Mesendoderm (in vitro differentiated cells): Measurements from ENCODE around the gene SOST.
"Not testable (repeated sequence)": the region's sequence is repeated elsewhere in the genome, so short reads cannot be mapped to it uniquely, and the experiment has no call there.

Source experiments
- DNase-seq: peaks from one replicate; pipeline ENCODE4 v3.0.0; 2013
- H2AK5ac ChIP-seq: 2 replicates; pipeline ENCODE4 v1.6.1; 2013; ENCODE audit warnings: low read length, inconsistent platforms
- H2BK120ac ChIP-seq: 2 replicates; pipeline ENCODE4 v1.6.1; 2013; ENCODE audit warnings: low read depth, mild to moderate bottlenecking, low read length, moderate library complexity, mixed read lengths
- H2BK15ac ChIP-seq: replicated peaks from 2 replicates; pipeline ENCODE4 v1.6.1; 2013; ENCODE audit warnings: low read depth, mild to moderate bottlenecking, moderate library complexity
- H2BK5ac ChIP-seq: 2 replicates; pipeline ENCODE4 v1.6.1; 2013; ENCODE audit warnings: low read length, inconsistent platforms
- H3K18ac ChIP-seq: 2 replicates; pipeline ENCODE4 v1.6.1; 2013; ENCODE audit warnings: mild to moderate bottlenecking, low read length, mixed read lengths
- H3K23ac ChIP-seq: one replicate; pipeline ENCODE4 v1.6.1; 2013; ENCODE audit warnings: low read length
- H3K27ac ChIP-seq: 2 replicates; pipeline ENCODE4 v1.5.1; 2013; ENCODE audit warnings: low read depth, mild to moderate bottlenecking, inconsistent platforms, low read length, moderate library complexity
- H3K27me3 ChIP-seq: 2 replicates; pipeline ENCODE4 v1.6.1; 2013; ENCODE audit warnings: low read length, control low read depth, mild to moderate bottlenecking, inconsistent platforms; ENCODE audit not compliant: insufficient read depth, poor library complexity
- H3K36me3 ChIP-seq: 2 replicates; pipeline ENCODE4 v1.6.1; 2013; ENCODE audit warnings: low read length, inconsistent platforms; ENCODE audit not compliant: control insufficient read depth, insufficient read depth
- H3K4ac ChIP-seq: one replicate; pipeline ENCODE4 v1.6.1; 2013; ENCODE audit warnings: low read depth, mild to moderate bottlenecking, low read length, moderate library complexity
- H3K4me1 ChIP-seq: 2 replicates; pipeline ENCODE4 v1.6.1; 2013; ENCODE audit warnings: low read depth, low read length, inconsistent platforms; ENCODE audit not compliant: control insufficient read depth
- H3K4me2 ChIP-seq: 2 replicates; pipeline ENCODE4 v1.6.1; 2013; ENCODE audit warnings: low read length
- H3K4me3 ChIP-seq: 2 replicates; pipeline ENCODE4 v1.5.1; 2013; ENCODE audit warnings: mild to moderate bottlenecking, low read length
- H3K56ac ChIP-seq: one replicate; pipeline ENCODE4 v1.6.1; 2013; ENCODE audit warnings: low read length
- H3K79me1 ChIP-seq: 2 replicates; pipeline ENCODE4 v1.6.1; 2013; ENCODE audit warnings: low read length, inconsistent platforms
- H3K79me2 ChIP-seq: 2 replicates; pipeline ENCODE4 v1.6.1; 2013; ENCODE audit warnings: mild to moderate bottlenecking, low read length; ENCODE audit not compliant: control insufficient read depth, insufficient read depth
- H3K9ac ChIP-seq: 2 replicates; pipeline ENCODE4 v1.6.1; 2013; ENCODE audit warnings: low read length, inconsistent platforms
- H4K5ac ChIP-seq: one replicate; pipeline ENCODE4 v1.6.1; 2013; ENCODE audit warnings: low read length
- H4K8ac ChIP-seq: one replicate; pipeline ENCODE4 v1.6.1; 2013; ENCODE audit warnings: low read depth, mild to moderate bottlenecking, control low read depth, low read length, moderate library complexity
- WGBS: extraction: QIAGEN DNeasy Blood & Tissue Kit; methylation state at CpG from one replicate; pipeline ENCODE4 v1.1.7; 2013; ENCODE audit warnings: low lambda C conversion rate, missing lambda C conversion rate; ENCODE audit not compliant: insufficient coverage; ENCODE audit errors: extremely low coverage; 5-methylcytosine and 5-hydroxymethylcytosine counted together

Gene SOST

DNA sequence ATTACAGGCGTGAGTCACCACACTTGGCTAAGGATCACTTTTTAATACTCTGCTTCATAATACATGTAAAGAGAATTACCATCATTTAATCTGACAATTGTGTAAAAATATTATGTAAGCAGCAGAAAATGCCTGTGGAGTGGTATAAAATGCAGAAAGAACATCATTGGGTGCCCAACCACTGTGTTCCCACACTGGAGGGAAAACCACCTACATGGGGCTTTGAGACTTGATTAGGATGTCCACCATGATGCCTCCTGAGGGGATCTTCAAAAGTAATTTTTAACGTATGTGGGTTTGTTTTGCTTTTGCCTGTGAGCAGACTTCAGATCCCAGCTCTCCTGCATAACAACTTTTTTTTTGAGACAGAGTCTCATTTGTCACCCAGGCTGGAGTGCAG lies 40.5 kb upstream of the SOST start:
- no peak overlapping the region for H3K27ac ChIP-seq
- no peak overlapping the region for H3K4ac ChIP-seq
- H3K27me3 ChIP-seq = no peaks in the 10 kb centered on the region
- H3K36me3 ChIP-seq = no peaks in the 10 kb centered on the region
- no peak overlapping the region for H4K5ac ChIP-seq
- no peak overlapping the region for H3K23ac ChIP-seq
- no CpG with 5 or more reads among the region's 2 CpGs for WGBS
- H2BK120ac ChIP-seq = no peak overlapping the region
- H3K4me2 ChIP-seq = no peak overlapping the region
- H3K4me1 ChIP-seq = no peaks in the 10 kb centered on the region
- no peak overlapping the region for H4K8ac ChIP-seq
- H2BK15ac ChIP-seq = no peak overlapping the region
- no peak overlapping the region for H2AK5ac ChIP-seq
- no peaks in the 10 kb centered on the region for H3K79me2 ChIP-seq
- H3K56ac ChIP-seq = no peak overlapping the region
- no peak overlapping the region for H3K4me3 ChIP-seq
- no peak overlapping the region for H2BK5ac ChIP-seq
- no peak for DNase-seq
- H3K9ac ChIP-seq = no peak overlapping the region
- H3K79me1 ChIP-seq = no peaks in the 10 kb centered on the region
- no peak overlapping the region for H3K18ac ChIP-seq

DNA sequence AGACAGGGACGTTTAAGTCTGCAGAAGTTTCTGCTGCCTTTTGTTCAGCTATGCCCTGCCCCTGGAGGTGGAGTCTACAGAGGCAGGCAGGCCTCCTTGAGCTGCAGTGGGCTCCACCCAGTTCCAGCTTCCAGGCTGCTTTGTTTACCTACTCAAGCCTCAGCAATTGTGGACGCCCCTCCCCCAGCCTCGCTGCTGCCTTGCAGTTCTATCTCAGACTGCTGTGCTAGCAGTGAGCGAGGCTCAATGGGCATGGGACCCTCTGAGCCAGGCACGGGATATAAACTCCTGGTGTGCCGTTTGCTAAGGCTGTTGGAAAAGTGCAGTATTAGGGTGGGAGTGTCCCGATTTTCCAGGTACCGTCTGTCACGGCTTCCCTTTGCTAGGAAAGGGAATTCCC lies 39.4 kb upstream of the SOST start:
- H3K23ac ChIP-seq, H2BK15ac ChIP-seq, H3K27ac ChIP-seq, H3K56ac ChIP-seq, H3K27me3 ChIP-seq, H3K79me1 ChIP-seq, H3K9ac ChIP-seq, H3K4me1 ChIP-seq, H2AK5ac ChIP-seq, H3K4ac ChIP-seq, DNase-seq, H3K79me2 ChIP-seq, H3K36me3 ChIP-seq, H3K4me2 ChIP-seq, H3K4me3 ChIP-seq, H3K18ac ChIP-seq, H2BK5ac ChIP-seq, H4K8ac ChIP-seq, H2BK120ac ChIP-seq, H4K5ac ChIP-seq: not testable (repeated sequence)
- no CpG with 5 or more reads among the region's 9 CpGs for whole genome bisulfite sequencing

DNA sequence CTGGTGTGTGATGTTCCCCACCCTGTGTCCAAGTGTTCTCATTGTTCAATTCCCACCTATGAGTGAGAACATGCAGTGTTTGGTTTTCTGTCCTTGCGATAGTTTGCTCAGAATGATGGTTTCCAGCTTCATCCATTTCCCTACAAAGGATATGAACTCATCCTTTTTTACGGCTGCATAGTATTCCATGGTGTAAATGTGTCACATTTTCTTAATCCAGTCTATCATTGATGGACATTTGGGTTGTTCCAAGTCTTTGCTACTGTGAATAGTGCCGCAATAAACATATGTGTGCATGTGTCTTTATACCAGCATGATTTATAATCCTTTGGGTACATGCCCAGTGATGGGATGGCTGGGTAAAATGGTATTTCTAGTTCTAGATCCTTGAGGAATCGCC lies 34.1 kb upstream of the SOST start:
- not testable (repeated sequence) for H2BK120ac ChIP-seq, H4K8ac ChIP-seq, H3K4me2 ChIP-seq, H3K9ac ChIP-seq, H3K4me1 ChIP-seq, H2BK5ac ChIP-seq, H2BK15ac ChIP-seq, H4K5ac ChIP-seq, H3K36me3 ChIP-seq, H3K4me3 ChIP-seq, H3K79me1 ChIP-seq, DNase-seq, H2AK5ac ChIP-seq, H3K18ac ChIP-seq, H3K56ac ChIP-seq, H3K79me2 ChIP-seq, H3K27me3 ChIP-seq, H3K27ac ChIP-seq, H3K4ac ChIP-seq, H3K23ac ChIP-seq
- no CpG with 5 or more reads among the region's 4 CpGs for WGBS

DNA sequence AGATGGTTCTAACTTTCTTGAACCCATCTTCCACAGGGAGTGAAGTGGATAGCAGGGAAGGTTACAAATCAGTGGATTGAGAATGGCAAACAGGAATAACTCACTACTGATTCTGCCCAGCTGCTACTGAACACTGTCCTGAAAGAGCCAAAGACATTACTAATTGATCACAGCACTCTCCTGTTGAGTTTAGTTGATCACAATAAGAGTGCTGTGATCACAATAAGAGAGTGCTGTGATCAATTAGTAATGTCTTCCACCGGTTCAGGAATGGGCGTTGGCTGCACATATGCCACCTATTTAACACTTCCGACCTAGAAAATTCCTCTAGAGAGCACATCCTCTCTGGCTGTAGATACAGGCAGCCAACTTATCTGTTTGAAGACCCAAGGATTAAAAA lies 33.0 kb upstream of the SOST start:
- Histone ChIP-seq H3K36me3 (no peaks in the 10 kb centered on the region), H4K5ac (no peak overlapping the region), H3K18ac (no peak overlapping the region), H3K79me1 (no peaks in the 10 kb centered on the region), H3K27me3 (no peaks in the 10 kb centered on the region), H3K9ac (no peak overlapping the region), H3K79me2 (no peaks in the 10 kb centered on the region), H4K8ac (no peak overlapping the region), H3K4me3 (no peak overlapping the region), H3K4me1 (no peaks in the 10 kb centered on the region), H3K27ac (no peak overlapping the region), H2BK5ac (no peak overlapping the region), H3K56ac (no peak overlapping the region), H3K4ac (no peak overlapping the region), H3K4me2 (no peak overlapping the region), H3K23ac (no peak overlapping the region), H2BK15ac (no peak overlapping the region), H2AK5ac (no peak overlapping the region), H2BK120ac (no peak overlapping the region)
- DNase-seq = peak; percentile 90
- WGBS = no CpG with 5 or more reads among the region's 3 CpGs

DNA sequence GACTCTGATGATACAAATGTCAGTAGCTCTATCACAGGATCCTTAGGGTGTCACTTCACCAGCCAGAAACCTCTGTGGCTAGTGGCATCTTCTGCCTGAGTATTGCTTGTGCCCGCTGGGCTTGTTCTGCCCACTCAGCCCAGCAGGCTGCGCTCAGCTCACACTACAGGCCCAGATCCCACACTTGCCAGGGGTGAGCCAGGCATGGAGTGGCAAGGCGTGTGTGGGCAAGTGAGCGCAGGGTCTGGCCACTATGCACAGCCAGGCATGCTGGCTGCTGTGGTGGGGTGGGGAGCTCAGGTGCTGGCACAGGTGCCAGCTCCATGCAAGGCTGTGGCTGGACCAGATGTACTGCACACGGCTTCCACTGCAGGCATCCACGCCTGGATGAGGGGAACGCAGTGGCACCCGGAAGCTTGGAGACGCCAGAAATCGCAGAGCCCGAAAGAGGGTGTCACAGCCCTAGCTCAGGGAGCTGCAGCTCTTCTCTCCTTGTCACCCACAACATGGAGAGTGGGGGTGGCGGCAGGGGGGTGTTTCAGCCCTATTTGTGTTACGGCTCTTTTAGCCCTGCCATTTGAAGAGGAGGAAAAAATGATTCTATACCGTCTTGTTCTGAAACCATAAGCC lies 31.8 kb upstream of the SOST start:
- Histone ChIP-seq H2BK5ac (no peak overlapping the region), H3K4me3 (no peak overlapping the region)

DNA sequence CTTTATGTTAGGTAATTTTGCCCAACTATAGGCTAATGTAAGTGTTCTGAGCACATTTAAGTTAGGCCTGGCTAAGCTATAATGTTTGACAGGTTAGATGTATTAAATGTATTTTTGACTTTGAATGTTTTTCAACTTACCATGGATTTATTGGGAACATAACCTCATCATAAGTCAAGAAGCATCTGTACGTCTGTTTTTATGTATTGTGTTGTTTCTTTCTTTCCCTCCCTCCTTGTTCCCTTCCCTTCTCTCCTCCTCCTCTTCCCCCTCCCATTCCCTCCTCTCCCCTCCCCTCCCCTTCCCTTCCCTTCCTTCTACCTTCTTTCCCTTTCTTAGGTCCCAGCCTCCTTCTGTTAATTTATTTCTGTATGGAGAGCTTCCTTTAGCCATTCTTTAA lies 30.9 kb upstream of the SOST start:
- Histone ChIP-seq H3K36me3 (no peaks in the 10 kb centered on the region), H2BK120ac (no peak overlapping the region), H2BK5ac (no peak overlapping the region), H4K8ac (no peak overlapping the region), H3K9ac (no peak overlapping the region), H3K79me2 (no peaks in the 10 kb centered on the region), H3K79me1 (no peaks in the 10 kb centered on the region), H3K4me3 (no peak overlapping the region), H3K4me1 (no peaks in the 10 kb centered on the region), H4K5ac (no peak overlapping the region), H3K27ac (no peak overlapping the region), H3K56ac (no peak overlapping the region), H2BK15ac (no peak overlapping the region), H3K18ac (no peak overlapping the region), H2AK5ac (no peak overlapping the region), H3K4me2 (no peak overlapping the region), H3K27me3 (no peaks in the 10 kb centered on the region), H3K4ac (no peak overlapping the region), H3K23ac (no peak overlapping the region)
- WGBS = no CpG with 5 or more reads among the region's 1 CpG
- no peak for DNase-seq

More for the DNA sequence above, 31.8 kb upstream of the SOST start:
- Histone ChIP-seq H2BK15ac (no peak overlapping the region), H3K23ac (peak overlapping the region; percentile 45), H2AK5ac (no peak overlapping the region), H3K56ac (no peak overlapping the region), H3K27ac (no peak overlapping the region), H4K8ac (no peak overlapping the region), H3K9ac (no peak overlapping the region), H2BK120ac (no peak overlapping the region), H4K5ac (no peak overlapping the region), H3K36me3 (no peaks in the 10 kb centered on the region), H3K27me3 (no peaks in the 10 kb centered on the region), H3K4ac (no peak overlapping the region), H3K79me2 (no peaks in the 10 kb centered on the region), H3K18ac (no peak overlapping the region), H3K4me2 (no peak overlapping the region), H3K4me1 (no peaks in the 10 kb centered on the region), H3K79me1 (no peaks in the 10 kb centered on the region)
- no CpG with 5 or more reads among the region's 14 CpGs for WGBS
- peak; percentile 21 for DNase-seq
